SH-SY5Y (cell line): ENCODE results near the gene SLC35F3.

Source experiments
- GATA2 ChIP-seq: IDR thresholded peaks from 2 replicates; pipeline ENCODE4 v1.6.1; 2011; ENCODE audit warnings: mild to moderate bottlenecking, low read depth, low read length
- GATA3 ChIP-seq: IDR thresholded peaks from 2 replicates; pipeline ENCODE4 v1.6.1; 2011; ENCODE audit warnings: low read depth, mild to moderate bottlenecking, low read length, moderate library complexity

DNA sequence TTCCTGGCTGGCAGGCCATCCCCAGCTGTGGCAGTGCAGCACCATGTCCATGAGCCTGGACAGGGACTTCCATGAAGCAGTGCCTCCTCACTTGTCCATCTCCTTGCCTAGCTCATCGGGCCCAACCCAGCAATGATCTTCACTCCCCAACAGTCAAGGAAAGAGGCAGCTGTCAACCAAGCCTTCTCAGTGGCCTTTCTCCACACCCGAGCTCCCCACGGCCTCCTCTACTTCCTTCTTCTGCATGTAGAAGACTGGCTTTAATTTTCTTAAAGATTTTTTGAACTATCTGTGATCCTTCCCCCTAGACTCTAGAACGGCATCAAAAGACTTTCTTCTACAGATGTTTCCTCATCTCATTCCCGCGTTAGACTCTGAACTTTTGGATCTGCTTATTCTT lies 403.2 kb downstream of the SLC35F3 start:
- TF ChIP-seq GATA2 = no peak
- TF ChIP-seq GATA3 = no peak
